HT-29 (cell line): Measurements from ENCODE around the gene TRAK2. TPM values are rescaled to one million over a fixed set of nuclear protein-coding genes. Genes with fewer than 3 reads are reported as not detected.
"Not testable (repeated sequence)": the region's sequence is repeated elsewhere in the genome, so short reads cannot be mapped to it uniquely, and the experiment has no call there.

Source experiments
- DNase-seq: peaks from one replicate; pipeline ENCODE4 v3.0.0-alpha.2; 2015; ENCODE audit warnings: low spot score
- total RNA-seq: library from RNA; depleted of rRNA; stranded (reverse); fragments of >200 nt; shearing (Covaris generic); gene quantifications from 2 replicates; pipeline ENCODE4 v1.2.3, GENCODE V29; 2014; rRNA removed

The TRAK2 gene, protein sequence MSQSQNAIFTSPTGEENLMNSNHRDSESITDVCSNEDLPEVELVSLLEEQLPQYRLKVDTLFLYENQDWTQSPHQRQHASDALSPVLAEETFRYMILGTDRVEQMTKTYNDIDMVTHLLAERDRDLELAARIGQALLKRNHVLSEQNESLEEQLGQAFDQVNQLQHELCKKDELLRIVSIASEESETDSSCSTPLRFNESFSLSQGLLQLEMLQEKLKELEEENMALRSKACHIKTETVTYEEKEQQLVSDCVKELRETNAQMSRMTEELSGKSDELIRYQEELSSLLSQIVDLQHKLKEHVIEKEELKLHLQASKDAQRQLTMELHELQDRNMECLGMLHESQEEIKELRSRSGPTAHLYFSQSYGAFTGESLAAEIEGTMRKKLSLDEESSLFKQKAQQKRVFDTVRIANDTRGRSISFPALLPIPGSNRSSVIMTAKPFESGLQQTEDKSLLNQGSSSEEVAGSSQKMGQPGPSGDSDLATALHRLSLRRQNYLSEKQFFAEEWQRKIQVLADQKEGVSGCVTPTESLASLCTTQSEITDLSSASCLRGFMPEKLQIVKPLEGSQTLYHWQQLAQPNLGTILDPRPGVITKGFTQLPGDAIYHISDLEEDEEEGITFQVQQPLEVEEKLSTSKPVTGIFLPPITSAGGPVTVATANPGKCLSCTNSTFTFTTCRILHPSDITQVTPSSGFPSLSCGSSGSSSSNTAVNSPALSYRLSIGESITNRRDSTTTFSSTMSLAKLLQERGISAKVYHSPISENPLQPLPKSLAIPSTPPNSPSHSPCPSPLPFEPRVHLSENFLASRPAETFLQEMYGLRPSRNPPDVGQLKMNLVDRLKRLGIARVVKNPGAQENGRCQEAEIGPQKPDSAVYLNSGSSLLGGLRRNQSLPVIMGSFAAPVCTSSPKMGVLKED
- 6.8 and 10.0 TPM in 2 replicates for total RNA-seq

DNA sequence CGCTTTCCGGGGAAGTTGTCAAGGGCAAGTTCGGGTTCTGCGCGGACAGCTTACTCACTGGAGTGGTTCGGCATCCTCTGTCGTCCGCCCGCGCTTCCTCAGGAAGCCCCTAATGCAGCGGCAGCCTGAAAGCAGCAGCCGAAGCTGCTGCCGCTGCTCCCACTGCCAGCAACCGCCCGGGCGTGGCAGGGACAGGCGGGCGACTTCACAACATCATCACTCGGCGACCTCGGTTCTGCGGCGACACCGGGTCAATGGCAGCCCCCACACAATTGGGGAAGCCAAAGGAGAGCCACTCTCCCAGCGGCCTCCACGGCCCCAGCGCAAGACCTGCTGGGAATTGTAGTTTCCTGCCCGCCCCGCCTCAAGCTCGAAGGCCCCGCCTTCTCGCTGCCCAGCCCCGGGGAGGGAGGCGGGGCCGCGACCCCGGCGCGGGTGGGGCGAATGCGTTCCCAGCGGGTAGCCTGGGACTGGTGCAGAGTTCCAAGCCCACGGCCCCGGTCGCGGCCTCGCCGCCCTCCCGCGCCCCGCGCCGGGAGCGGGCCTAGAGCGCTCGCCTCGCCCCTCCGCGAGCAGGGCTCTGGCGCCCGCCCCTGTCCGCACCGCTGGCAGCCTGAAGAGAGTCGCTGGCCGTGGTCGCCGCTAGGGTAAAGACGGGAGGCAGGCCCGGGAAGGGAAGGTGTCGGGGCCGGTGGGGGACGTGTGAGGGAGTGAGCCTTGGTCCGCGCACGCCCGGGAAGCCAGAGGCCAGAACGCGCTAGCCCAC, at the start of gene TRAK2, which contains the start of gene STRADB:
TSS of gene TRAK2 (minus strand) at position 167 of the 766 bp plus-strand sequence. CDS start 30,951 bp downstream, outside the sequence.
TSS of gene STRADB (plus strand) at position 449 of the 766 bp plus-strand sequence. CDS start 3,101 bp downstream, outside the sequence.
- DNase-seq, result peak; percentile 90

DNA sequence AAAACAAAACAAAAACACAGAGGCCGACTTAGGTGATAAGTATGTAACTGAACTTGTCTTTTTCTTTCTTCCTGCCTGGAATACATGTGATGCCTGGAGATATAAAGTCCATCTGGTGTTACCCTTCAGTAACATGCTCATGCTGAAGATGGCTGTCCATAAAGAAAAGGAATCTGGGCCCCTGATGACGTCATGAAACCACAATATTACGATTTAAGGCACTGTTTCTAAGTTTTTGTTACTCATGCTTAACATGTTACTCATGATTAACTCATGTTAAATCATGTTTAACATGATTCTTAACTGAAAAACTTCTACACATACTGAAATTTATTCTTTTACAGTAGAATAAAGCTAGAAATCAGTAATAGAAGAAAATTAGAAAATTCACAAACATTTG, 49.3 kb upstream of the TRAK2 start:
- DNase-seq, result no peak

DNA sequence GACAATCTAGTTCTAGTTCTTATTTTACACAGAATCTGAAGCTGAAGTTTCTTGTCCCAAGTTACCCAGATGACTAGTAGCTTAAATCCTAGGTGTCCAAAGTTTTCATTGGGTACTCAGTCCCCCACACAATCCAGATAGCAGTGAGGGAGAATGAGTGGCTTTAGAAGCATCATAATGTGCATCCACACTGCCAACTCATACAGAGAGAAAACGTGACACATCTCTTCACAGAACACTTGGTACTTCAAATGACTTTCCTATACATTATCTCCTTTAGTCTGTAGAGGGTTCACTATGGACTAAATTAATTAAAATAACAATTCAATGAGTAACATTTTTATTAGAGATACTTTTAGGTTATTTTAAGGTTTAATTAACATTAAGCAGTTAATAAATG, 45.5 kb upstream of the TRAK2 start:
- DNase-seq, result no peak

DNA sequence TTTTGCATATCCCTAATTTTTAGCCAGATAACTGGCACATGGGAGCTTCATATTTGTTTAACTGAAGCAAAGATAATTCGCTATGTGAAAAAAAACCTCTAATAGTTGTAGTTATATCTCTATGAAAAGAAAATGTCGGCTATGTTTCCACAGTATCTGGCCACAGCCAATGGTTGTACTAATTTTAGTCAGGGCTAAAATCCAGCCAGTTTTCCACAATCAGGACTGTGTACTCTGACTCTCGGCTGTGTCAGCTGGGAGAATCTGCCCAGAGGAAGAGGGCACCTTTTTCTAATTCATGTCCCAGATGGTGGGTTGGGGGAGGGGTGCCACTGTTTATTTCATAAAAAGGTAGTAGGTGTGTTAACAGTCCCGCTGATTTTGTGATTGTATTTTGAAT, 39.0 kb upstream of the TRAK2 start:
- DNase-seq, result no peak

DNA sequence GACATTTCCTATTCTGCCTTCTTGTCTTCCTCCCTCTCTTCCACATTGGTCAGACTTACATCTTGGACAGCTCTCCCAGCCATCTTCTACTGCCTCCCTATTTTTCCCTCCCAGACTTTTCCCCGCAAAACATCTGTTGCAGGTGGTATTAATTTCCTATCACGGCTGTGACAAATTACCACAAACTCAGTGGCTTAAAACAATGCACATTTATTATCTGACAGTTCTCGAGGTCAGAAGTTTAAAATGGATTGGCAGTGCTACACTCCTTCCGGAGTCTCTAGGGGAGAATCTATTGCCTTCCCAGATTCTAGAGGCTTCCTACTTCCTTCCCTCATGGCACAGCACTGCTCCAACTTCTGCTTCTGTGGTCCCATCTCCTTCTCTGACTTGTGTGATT, 33.5 kb upstream of the TRAK2 start:
- DNase-seq, result no peak

DNA sequence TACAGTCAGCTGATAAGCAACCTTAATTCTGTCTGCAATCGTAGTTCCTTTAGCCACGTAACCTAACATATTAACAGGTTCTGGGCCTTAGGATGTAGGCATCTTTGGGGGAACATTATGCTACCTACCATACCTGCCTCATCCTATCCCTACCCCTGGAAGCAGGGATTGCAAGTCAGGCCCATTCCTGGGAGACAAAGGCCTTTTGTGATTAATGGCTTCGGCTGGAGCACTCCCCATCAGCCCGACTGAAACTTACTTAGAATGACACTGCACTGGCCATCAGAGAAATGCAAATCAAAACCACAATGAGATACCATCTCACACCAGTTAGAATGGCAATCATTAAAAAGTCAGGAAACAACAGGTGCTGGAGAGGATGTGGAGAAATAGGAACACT, 32.5 kb upstream of the TRAK2 start:
- DNase-seq, result not testable (repeated sequence)

DNA sequence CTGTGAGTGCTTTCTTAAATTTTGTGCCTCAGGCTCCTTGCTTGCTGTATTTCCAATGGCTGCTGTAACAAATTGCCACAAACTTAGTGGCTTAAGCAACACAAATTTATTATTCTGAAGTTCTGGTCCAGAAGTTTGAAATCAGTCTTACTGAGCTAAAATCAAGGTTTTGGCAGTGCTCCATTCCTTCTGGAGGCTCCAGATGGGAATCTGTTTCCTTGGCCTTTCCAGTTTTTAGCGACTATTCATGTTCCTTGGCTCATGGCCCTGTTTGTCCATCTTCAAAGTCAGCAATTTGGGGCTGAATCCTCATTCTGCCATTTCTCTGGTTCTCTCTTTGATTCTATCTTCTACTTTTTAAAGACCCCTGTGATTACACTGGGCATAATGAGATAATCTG, 32.1 kb upstream of the TRAK2 start:
- no peak for DNase-seq

DNA sequence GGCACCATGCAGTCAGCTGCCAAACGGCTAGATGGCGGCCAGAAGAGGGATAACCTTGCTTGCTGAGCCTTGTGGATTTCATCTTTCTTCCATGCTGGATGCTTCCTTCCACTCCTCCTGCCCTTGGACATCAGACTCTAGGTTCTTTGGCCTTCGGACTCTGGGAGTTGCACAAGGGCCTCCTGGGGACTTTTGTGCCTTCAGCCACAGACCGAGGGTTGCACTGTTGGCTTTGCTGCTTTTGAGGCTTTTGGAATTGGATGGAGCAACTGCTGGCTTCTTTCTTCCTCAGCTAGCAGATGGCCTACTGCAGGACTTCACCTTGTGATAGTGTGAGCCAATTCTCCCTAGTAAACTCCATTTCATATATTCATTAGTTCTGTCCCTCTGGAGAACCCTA, 31.3 kb upstream of the TRAK2 start:
- no peak for DNase-seq

DNA sequence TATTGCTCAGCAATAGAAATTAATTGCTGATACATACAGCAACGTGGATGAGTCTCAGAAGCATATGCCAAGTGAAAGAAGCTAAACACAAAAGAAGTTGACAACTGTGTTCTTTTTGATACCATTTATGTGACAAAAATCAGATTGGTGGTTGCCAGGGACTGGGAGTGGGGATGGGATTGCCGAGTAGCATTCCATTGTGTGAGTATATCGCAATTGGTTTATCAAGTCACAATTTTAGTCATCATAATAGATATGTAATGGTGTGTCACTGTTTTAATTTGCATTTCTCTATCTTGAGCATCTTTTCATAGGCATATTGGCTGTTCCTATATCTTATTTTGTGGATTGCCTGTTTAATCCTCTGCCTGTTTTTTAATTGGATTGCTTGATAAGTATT, 21.2 kb upstream of the TRAK2 start:
- no peak for DNase-seq

DNA sequence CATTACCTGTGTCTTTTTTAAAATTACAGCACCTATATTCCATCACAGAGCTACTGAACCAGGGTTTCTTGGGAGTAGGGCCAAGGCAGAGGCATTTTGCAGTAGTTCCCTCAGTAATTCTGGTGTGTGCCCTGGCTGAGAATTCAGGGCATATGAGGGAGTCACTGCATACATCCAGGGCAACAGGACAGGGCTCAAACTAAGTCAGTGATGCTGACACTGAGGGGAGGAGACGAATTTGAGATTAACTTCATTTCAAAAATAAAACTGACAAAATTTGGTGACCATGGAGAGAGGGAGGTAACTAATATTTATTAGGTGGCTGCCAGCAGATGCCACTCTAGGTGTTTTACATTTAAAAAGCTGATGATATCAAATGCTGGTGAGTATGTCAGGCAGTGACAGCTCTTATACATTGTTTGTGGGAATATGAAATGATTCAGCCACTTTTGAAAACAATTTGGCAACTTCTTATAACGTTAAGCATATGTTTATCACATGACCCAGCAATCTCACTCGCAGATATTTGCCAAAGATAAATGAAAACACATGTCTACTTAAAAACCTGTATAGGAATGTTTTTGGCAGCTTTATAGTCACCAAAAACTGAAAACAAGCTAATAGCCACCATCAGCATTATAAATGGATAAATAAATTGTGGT, 20.6 kb upstream of the TRAK2 start:
- DNase-seq, result no peak

DNA sequence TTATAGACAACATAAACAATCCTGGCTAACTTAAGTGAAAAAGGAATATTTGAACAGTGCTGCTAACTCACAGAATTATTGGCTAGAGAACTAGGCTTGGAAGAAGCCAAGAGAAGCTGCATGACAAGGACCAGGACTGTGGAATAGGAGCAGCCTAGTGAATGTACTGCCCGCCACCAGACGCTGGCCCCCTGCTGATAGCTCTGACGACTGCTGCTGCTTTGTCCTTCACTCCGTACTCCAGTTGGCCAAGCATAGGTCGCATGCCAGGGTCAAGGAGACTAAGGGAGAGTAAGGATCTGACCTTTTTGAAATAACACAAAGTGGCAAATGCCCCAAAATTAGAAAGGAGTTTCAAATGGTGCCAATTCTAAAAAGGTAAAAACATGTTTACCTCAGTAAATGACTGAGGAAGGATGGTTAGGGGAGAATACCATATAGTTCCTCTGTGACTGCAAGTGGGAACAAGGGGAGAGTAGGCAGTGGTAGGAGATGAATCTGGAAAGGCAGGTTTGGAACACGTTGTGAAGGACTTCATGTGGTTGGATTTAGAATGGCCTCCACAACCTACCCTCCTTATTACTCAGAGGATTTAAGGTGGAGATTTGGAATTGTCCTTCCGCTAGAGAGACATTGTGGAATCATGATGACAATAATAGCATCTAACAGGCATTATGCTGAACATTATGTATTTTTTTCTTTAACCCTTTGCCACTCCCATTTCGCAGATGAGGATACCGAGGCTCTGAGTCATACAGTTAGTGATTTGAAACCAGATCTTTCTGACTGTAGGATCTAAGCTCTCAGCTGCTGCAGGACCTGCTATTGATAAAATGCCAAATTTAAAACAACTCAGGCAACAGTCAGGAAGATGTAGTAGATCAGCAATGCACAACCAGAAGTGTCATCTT, 19.8 kb upstream of the TRAK2 start:
- no peak for DNase-seq

DNA sequence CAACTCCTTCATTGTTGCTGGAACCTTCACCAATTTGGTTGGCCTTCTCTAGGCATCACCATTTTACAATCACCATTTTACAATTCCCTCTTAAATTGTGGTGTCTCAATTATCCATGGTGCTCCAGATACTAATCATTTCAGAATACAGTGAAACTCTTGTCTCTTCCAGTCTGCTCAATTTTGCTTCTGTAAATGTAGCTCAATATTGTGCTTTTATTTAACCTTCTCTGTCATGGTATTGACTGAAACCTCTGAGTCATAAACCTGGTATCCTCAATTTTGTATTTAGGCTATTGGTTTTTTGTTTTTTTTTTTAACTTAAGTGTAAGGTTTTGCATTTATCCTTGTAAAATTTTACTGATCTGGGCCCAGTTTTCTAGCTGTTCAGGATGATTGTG, 16.4 kb upstream of the TRAK2 start:
- DNase-seq, result no peak

DNA sequence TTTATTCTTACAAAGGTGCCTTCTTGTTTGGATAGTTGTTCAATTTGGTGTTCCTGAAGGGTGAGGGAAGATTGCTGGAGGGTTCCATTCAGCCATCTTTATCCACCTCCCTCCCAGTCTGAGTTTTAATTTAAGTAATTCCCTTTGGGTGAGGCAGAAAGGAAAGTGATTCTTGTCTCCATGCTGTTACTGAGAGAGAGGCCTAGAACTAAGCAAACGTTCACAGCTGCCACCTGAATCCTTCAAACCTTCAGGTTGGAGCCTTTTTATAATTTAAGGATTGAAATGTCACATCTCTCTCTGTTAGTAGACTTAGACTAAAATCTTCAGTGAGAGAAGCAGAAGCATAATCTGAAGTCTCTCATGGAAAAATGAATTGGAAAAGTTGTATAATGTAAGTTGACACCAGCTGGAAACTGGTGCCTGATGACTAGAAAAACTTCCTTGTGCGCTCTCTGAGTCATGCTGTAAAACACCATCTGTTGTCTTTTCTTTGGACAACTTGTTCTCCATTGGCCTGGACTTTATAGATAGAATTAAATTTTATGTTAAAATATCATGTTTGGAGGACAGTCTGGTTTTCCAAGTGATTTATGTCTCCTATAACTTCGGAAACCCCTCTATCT, 14.9 kb upstream of the TRAK2 start:
- DNase-seq, result peak; percentile 31

DNA sequence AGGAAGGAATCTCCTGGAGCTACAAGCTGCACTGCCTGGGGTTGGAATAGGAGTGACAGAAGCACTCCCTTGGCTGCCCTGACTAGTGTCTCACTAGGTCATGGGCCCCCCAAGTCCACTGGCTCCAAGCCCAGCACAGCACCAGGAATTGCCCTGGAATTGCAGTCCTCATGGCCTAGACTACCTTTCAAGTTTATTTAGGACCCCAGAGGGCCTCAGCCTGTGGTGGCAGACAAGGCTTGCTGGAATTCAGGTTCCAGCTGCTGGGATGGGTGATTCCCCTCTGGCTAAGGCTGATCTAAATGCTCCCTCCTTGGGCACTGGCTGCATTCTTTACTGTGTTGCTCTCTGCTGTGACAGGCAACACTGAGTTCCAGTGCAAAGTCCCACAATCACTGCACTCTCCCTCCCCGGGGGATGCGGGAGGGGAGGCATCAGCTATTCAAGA, 14.3 kb upstream of the TRAK2 start:
- DNase-seq, result no peak

DNA sequence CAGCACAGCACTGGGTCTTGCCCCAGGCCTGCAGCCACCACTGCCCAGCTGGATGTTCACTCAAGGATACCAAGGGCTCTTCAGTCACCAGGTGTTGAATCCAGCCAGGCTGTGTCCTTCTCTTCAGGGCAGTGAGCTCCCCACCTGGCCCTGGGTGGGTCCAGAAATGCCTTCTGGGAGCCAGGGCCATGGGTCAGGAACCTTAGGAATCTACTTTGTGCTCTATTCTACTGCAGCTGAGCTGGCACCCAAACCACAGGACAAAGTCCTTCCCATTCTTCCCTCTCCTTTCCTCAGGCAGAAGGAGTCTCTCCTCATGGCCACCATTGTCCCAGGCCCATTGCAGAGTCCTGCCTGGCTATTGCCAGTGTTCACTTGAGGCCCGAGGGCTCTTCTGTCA, 13.3 kb upstream of the TRAK2 start:
- DNase-seq, result no peak

DNA sequence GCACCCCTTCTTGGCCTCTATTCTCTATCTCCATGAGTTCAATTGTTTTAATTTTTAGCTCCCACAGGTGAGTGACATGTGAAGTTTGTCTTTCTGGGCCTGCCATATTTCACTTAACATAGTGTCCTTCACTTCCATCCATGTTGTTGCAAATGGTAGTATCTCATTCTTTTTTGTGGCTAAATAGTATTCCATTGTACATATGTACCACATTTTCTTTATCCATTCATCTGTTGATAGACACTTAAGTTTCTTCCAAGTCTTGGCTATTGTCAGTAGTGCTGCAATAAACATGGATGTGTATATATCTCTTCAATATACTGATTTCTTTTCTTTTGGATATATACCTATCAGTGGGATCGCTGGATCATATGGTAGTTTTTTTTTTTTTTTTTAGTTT, 9.3 kb upstream of the TRAK2 start:
- no peak for DNase-seq

DNA sequence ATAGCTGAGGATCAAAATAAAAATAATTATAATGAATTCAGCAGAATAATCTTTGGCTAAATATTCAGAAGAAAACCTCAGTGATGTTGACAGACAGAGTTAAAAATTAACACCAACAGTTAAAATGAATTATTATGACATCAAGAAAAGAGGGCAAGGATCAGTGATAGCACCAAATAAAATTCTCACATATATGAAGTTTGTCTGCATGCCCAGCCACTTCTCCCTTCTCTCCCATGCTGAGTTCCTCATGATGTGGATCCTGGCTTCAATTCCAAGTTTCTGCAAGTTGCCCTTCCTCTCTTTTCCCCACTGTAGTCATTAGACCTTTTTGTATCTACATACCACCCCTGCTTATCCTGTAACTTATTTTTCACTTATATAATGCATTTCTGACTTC, 7.1 kb upstream of the TRAK2 start:
- DNase-seq, result no peak

DNA sequence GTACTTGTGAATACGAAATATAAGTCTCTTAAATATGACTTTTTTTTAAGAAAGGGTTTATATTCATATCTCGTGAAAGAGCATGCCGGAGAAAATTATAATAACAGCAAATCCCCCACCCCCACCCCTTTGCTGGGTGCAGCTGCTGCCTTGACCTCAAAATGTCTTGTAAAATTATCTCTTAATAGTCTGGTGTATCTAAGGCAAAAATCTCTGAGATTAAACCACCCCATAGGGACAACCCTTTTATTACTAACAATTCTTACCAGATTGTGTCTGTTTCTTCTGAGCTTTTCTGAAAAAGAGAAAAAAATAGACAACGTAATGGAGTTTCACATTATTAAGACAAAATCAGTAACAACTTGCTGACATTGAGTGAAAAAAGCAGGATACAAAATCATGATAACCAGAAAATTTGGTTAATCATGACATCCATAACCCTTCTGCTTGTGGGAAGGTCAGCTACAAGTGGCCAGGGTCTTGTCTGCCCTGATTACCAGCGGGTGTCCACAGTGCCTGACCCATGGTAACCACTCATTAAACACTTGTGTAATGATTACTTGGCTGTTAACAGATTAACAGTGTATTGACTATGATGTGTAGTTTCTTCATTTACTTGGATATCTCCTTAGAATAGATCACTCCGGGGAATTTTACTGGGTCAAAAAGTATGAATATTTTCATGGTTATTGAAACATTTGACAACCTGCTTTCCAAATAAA, 1.8 kb upstream of the TRAK2 start:
- DNase-seq, result no peak
